Measurements from ENCODE around the gene GPSM1.

The GPSM1 gene

GRCh38 chr9:136329211-136329627, 1.9 kb downstream of the GPSM1 start:
- H3K4me3 ChIP-seq (ENCODE audit: control insufficient read depth, low read depth, low read length) = peak overlapping the region; percentile 77
- no peak for DNase-seq (ENCODE audit: low read depth)
- no peak for TF ChIP-seq CTCF (conservative IDR thresholded peaks at IDR 0.05; ENCODE audit: control insufficient read depth, insufficient read depth, low read depth, low read length)

- TF ChIP-seq CTCF (conservative IDR thresholded peaks at IDR 0.05; ENCODE audit: control insufficient read depth, insufficient read depth, low read depth, low read length) = no peak
- DNase-seq (ENCODE audit: low read depth) = no peak
- peak overlapping the region; percentile 77 for H3K4me3 ChIP-seq (ENCODE audit: control insufficient read depth, low read depth, low read length)
Observed at GRCh38 chr9:136329636-136330405, 2.5 kb downstream of the GPSM1 start.

GRCh38 chr9:136330406-136330990, 3.2 kb downstream of the GPSM1 start:
- TF ChIP-seq CTCF (conservative IDR thresholded peaks at IDR 0.05; ENCODE audit: control insufficient read depth, insufficient read depth, low read depth, low read length) = no peak
- no peak overlapping the region for H3K4me3 ChIP-seq (ENCODE audit: control insufficient read depth, low read depth, low read length)
- DNase-seq (ENCODE audit: low read depth) = no peak

- TF ChIP-seq CTCF (conservative IDR thresholded peaks at IDR 0.05; ENCODE audit: control insufficient read depth, insufficient read depth, low read depth, low read length) = no peak
- DNase-seq (ENCODE audit: low read depth) = no peak
- H3K4me3 ChIP-seq (ENCODE audit: control insufficient read depth, low read depth, low read length) = no peak overlapping the region
Observed at GRCh38 chr9:136331030-136331429, 3.7 kb downstream of the GPSM1 start.

- DNase-seq (ENCODE audit: low read depth) = no peak
- no peak overlapping the region for H3K4me3 ChIP-seq (ENCODE audit: control insufficient read depth, low read depth, low read length)
- TF ChIP-seq CTCF (conservative IDR thresholded peaks at IDR 0.05; ENCODE audit: control insufficient read depth, insufficient read depth, low read depth, low read length) = no peak
Observed at GRCh38 chr9:136331556-136332481, 4.5 kb downstream of the GPSM1 start.

GRCh38 chr9:136332482-136332983, 5.2 kb downstream of the GPSM1 start:
- TF ChIP-seq CTCF (conservative IDR thresholded peaks at IDR 0.05; ENCODE audit: control insufficient read depth, insufficient read depth, low read depth, low read length) = no peak
- no peak overlapping the region for H3K4me3 ChIP-seq (ENCODE audit: control insufficient read depth, low read depth, low read length)
- DNase-seq (ENCODE audit: low read depth) = no peak

All from fibroblast of mammary gland (primary cell).